Activated CD4-positive, alpha-beta T cell treated with anti-CD3 and anti-CD28 coated beads for 1 hour (primary cell): Measurements from ENCODE around the gene ZNF784.
"Not testable (repeated sequence)": the region's sequence is repeated elsewhere in the genome, so short reads cannot be mapped to it uniquely, and the experiment has no call there.

ENCODE experiments used
- DNase-seq: peaks from one replicate; pipeline ENCODE4 v3.0.0-alpha.2; 2020

The ZNF784 gene

GRCh38 chr19:55599842-55600661 lies 24.3 kb downstream of the ZNF784 start, which contains the start of gene ZNF524:
Gene ZNF524, plus strand, starts transcription at chr19:55600288. Its CDS starts 1,825 bp downstream, at chr19:55602113.
- DNase-seq: peak; percentile 75

- DNase-seq: peak; percentile 90
These were observed 24.9 kb downstream of the ZNF784 start, which contains the start of gene FIZ1 for GRCh38 chr19:55599468-55599841. Gene FIZ1, minus strand, starts transcription at chr19:55599517. Its CDS starts 1,652 bp downstream, at chr19:55597865.

- peak; percentile 88 for DNase-seq
These were observed 25.5 kb downstream of the ZNF784 start for GRCh38 chr19:55598719-55599467.

GRCh38 chr19:55598034-55598433 lies 26.3 kb downstream of the ZNF784 start:
- no peak for DNase-seq

GRCh38 chr19:55597501-55597921 lies 26.9 kb downstream of the ZNF784 start:
- DNase-seq: no peak

- no peak for DNase-seq
These were observed 28.1 kb downstream of the ZNF784 start for GRCh38 chr19:55596304-55596703.

- DNase-seq: no peak
These were observed 29.3 kb downstream of the ZNF784 start for GRCh38 chr19:55594996-55595545.

GRCh38 chr19:55593096-55593772 lies 31.1 kb downstream of the ZNF784 start:
- DNase-seq: no peak

GRCh38 chr19:55592391-55593090 lies 31.8 kb downstream of the ZNF784 start:
- DNase-seq: no peak

GRCh38 chr19:55591555-55591954 lies 32.8 kb downstream of the ZNF784 start:
- no peak for DNase-seq

GRCh38 chr19:55590617-55591016 lies 33.7 kb downstream of the ZNF784 start:
- DNase-seq: no peak

- DNase-seq: no peak
These were observed 34.3 kb downstream of the ZNF784 start for GRCh38 chr19:55590109-55590508.

GRCh38 chr19:55588738-55589137 lies 35.6 kb downstream of the ZNF784 start:
- DNase-seq: no peak

- peak; percentile 83 for DNase-seq
These were observed 37.2 kb downstream of the ZNF784 start for GRCh38 chr19:55586976-55587668.

GRCh38 chr19:55585658-55586339 lies 38.6 kb downstream of the ZNF784 start:
- no peak for DNase-seq

GRCh38 chr19:55584871-55585270 lies 39.5 kb downstream of the ZNF784 start:
- no peak for DNase-seq

- not testable (repeated sequence) for DNase-seq
These were observed 40.5 kb downstream of the ZNF784 start for GRCh38 chr19:55583897-55584296.

- not testable (repeated sequence) for DNase-seq
These were observed 42.1 kb downstream of the ZNF784 start for GRCh38 chr19:55582284-55582683.

GRCh38 chr19:55581823-55582223 lies 42.5 kb downstream of the ZNF784 start:
- no peak for DNase-seq

GRCh38 chr19:55581145-55581822 lies 43.1 kb downstream of the ZNF784 start:
- no peak for DNase-seq
